Neural cell (in vitro differentiated cells): Measurements from ENCODE around the gene DCAF8. TPM values are rescaled to one million over a fixed set of nuclear protein-coding genes. Genes with fewer than 3 reads are reported as not detected.

Experiments
- H2AFZ ChIP-seq: fragments of 200-600, 300-800 bp; sonication (generic), shearing (Covaris generic); 2 replicates; pipeline ENCODE4 v1.6.0; 2014; ENCODE audit warnings: low read depth, mild to moderate bottlenecking, antibody characterized with exemption, low read length, moderate library complexity
- H3F3A ChIP-seq: fragments of 200-600 bp; shearing (Covaris generic); 2 replicates; pipeline ENCODE4 v1.6.1; 2016; ENCODE audit warnings: mild to moderate bottlenecking, moderate library complexity, mixed read lengths, antibody characterized with exemption, low read length; ENCODE audit not compliant: insufficient read depth, poor library complexity, severe bottlenecking
- H3K27ac ChIP-seq: fragments of 200-600, 300-800 bp; sonication (generic), shearing (Covaris generic); 2 replicates; pipeline ENCODE4 v1.5.1; 2014; ENCODE audit warnings: mild to moderate bottlenecking, low read length, moderate library complexity
- H3K27me3 ChIP-seq: fragments of 300-800, 200-600 bp; sonication (generic), shearing (Covaris generic); 2 replicates; pipeline ENCODE4 v1.6.0; 2014; ENCODE audit warnings: mild to moderate bottlenecking, low read depth, low read length, moderate library complexity; ENCODE audit not compliant: insufficient read depth
- H3K36me3 ChIP-seq: fragments of 300-800, 200-600 bp; sonication (generic), shearing (Covaris generic); 2 replicates; pipeline ENCODE4 v1.5.1; 2014; ENCODE audit warnings: mild to moderate bottlenecking, antibody characterized with exemption, low read length, moderate library complexity; ENCODE audit not compliant: insufficient read depth
- H3K4me2 ChIP-seq: fragments of 300-800, 200-600 bp; sonication (generic), shearing (Covaris generic); 2 replicates; pipeline ENCODE4 v1.6.0; 2014; ENCODE audit warnings: mild to moderate bottlenecking, low read length
- H3K4me3 ChIP-seq: fragments of 300-800, 200-600 bp; sonication (generic), shearing (Covaris generic); 2 replicates; pipeline ENCODE4 v1.5.1; 2014; ENCODE audit warnings: mild to moderate bottlenecking, low read length, moderate library complexity
- H3K79me2 ChIP-seq: fragments of 200-600 bp; shearing (Covaris generic); replicated peaks from 2 replicates; pipeline ENCODE4 v1.6.0; 2014; ENCODE audit warnings: mild to moderate bottlenecking, low read length, moderate library complexity; ENCODE audit not compliant: insufficient read depth
- H3K9ac ChIP-seq: fragments of 300-800, 200-600 bp; sonication (generic), shearing (Covaris generic); 2 replicates; pipeline ENCODE4 v1.6.1; 2016; ENCODE audit warnings: mild to moderate bottlenecking, low read length, mixed read lengths
- H3K9me2 ChIP-seq: fragments of 200-600 bp; shearing (Covaris generic); 2 replicates; pipeline ENCODE4 v1.6.1; 2016; ENCODE audit warnings: mild to moderate bottlenecking, low read length, mixed read lengths; ENCODE audit not compliant: insufficient read depth
- H3K9me3 ChIP-seq: fragments of 200-600, 300-800 bp; sonication (generic), shearing (Covaris generic); 2 replicates; pipeline ENCODE4 v1.6.1; 2016; ENCODE audit warnings: mild to moderate bottlenecking, mixed run types, low read length, moderate library complexity, mixed read lengths
- H4K20me1 ChIP-seq: fragments of 200-600 bp; shearing (Covaris generic); 2 replicates; pipeline ENCODE4 v1.6.1; 2016; ENCODE audit warnings: mild to moderate bottlenecking, mixed run types; ENCODE audit not compliant: insufficient read depth
- EP300 ChIP-seq: fragments of 450-650 bp; conservative IDR thresholded peaks from 2 replicates; pipeline ENCODE4 v1.6.1; 2014; ENCODE audit warnings: antibody characterized with exemption, mild to moderate bottlenecking, moderate library complexity; ENCODE audit not compliant: poor library complexity, severe bottlenecking
- EZH2 ChIP-seq: fragments of 200-600, 300-800 bp; shearing (Covaris generic), sonication (generic); IDR thresholded peaks from 2 replicates; pipeline ENCODE4 v1.6.1; 2014; ENCODE audit warnings: antibody characterized with exemption, low read length, borderline replicate concordance, mild to moderate bottlenecking; ENCODE audit not compliant: insufficient read depth, poor library complexity, severe bottlenecking
- MXI1 ChIP-seq: fragments of 450-650 bp; conservative IDR thresholded peaks from 2 replicates; pipeline ENCODE4 v1.6.1; 2014; ENCODE audit warnings: antibody characterized with exemption, mild to moderate bottlenecking; ENCODE audit not compliant: poor library complexity, severe bottlenecking
- POLR2AphosphoS5 ChIP-seq: IDR thresholded peaks from 2 replicates; pipeline ENCODE4 v1.6.1; 2012
- RAD21 ChIP-seq: fragments of 450-650 bp; conservative IDR thresholded peaks from 2 replicates; pipeline ENCODE4 v1.6.1; 2014; ENCODE audit warnings: antibody characterized with exemption, mild to moderate bottlenecking, moderate library complexity
- SMC3 ChIP-seq: fragments of 450-650 bp; conservative IDR thresholded peaks from 2 replicates; pipeline ENCODE4 v1.6.1; 2014; ENCODE audit warnings: antibody characterized with exemption, mild to moderate bottlenecking, moderate library complexity; ENCODE audit not compliant: poor library complexity
- TAF1 ChIP-seq: IDR thresholded peaks from 2 replicates; pipeline ENCODE4 v1.6.1; 2012; ENCODE audit warnings: low read depth
- polyA plus RNA-seq: library from polyadenylated mRNA; depleted of rRNA; stranded (reverse); fragments of >200 nt; gene quantifications from 2 replicates; pipeline ENCODE4 v1.2.3, GENCODE V29; 2014
- TF ChIP-seq, protein P1 (sequence below): fragments of 450-650 bp; IDR thresholded peaks from 2 replicates; pipeline ENCODE4 v1.5.1; 2014; ENCODE audit warnings: antibody characterized with exemption, mild to moderate bottlenecking, moderate library complexity; ENCODE audit not compliant: poor library complexity, severe bottlenecking
- TF ChIP-seq, protein P2 (sequence below): IDR thresholded peaks from 2 replicates; pipeline ENCODE4 v1.6.1; 2012; ENCODE audit warnings: borderline replicate concordance

DCAF8 gene
- polyA plus RNA-seq, 1 donor from 2014 or later, result 153 TPM

DNA sequence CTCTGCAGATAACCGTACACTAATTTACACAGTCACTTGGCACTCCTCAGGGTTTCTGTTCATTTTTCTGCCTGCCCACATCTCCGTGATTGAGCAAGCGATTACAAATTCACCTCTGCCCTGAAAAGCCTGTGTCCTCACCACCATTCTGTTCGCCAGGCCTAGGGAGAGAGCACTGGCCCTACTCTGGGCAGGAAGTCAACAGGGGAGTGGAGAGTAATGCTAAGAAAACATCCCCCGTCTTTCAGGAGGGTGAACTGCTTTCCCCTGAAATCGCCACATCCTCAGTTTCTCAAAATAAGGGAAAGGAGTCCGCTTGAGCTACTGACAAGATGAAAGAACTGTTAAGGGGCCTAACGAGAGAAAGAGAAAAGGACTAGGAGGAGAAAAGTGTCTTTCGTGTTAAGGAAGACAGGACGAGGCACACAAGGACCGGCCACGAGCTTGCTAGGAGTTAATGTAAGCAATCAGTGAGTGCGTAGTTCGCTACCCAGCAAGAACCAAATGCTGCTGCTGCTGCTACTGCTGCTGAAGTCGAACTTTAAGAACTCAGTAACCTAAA, 22.0 kb upstream of the DCAF8 start:
- peak overlapping the region; percentile 86 for H3K4me3 ChIP-seq
- H3K79me2 ChIP-seq, result peaks cover 8% of the 10 kb centered on the region
- H3K9me2 ChIP-seq, result no peaks in the 10 kb centered on the region
- peak overlapping the region; percentile 79 for H2AFZ ChIP-seq
- no peak overlapping the region for H3K27ac ChIP-seq
- TF ChIP-seq RAD21, result no peak
- TF ChIP-seq POLR2AphosphoS5, result no peak
- no peak for TF ChIP-seq TAF1
- TF ChIP-seq, protein P1, sequence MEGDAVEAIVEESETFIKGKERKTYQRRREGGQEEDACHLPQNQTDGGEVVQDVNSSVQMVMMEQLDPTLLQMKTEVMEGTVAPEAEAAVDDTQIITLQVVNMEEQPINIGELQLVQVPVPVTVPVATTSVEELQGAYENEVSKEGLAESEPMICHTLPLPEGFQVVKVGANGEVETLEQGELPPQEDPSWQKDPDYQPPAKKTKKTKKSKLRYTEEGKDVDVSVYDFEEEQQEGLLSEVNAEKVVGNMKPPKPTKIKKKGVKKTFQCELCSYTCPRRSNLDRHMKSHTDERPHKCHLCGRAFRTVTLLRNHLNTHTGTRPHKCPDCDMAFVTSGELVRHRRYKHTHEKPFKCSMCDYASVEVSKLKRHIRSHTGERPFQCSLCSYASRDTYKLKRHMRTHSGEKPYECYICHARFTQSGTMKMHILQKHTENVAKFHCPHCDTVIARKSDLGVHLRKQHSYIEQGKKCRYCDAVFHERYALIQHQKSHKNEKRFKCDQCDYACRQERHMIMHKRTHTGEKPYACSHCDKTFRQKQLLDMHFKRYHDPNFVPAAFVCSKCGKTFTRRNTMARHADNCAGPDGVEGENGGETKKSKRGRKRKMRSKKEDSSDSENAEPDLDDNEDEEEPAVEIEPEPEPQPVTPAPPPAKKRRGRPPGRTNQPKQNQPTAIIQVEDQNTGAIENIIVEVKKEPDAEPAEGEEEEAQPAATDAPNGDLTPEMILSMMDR, result no peak
- TF ChIP-seq EP300, result no peak
- TF ChIP-seq, protein P2, sequence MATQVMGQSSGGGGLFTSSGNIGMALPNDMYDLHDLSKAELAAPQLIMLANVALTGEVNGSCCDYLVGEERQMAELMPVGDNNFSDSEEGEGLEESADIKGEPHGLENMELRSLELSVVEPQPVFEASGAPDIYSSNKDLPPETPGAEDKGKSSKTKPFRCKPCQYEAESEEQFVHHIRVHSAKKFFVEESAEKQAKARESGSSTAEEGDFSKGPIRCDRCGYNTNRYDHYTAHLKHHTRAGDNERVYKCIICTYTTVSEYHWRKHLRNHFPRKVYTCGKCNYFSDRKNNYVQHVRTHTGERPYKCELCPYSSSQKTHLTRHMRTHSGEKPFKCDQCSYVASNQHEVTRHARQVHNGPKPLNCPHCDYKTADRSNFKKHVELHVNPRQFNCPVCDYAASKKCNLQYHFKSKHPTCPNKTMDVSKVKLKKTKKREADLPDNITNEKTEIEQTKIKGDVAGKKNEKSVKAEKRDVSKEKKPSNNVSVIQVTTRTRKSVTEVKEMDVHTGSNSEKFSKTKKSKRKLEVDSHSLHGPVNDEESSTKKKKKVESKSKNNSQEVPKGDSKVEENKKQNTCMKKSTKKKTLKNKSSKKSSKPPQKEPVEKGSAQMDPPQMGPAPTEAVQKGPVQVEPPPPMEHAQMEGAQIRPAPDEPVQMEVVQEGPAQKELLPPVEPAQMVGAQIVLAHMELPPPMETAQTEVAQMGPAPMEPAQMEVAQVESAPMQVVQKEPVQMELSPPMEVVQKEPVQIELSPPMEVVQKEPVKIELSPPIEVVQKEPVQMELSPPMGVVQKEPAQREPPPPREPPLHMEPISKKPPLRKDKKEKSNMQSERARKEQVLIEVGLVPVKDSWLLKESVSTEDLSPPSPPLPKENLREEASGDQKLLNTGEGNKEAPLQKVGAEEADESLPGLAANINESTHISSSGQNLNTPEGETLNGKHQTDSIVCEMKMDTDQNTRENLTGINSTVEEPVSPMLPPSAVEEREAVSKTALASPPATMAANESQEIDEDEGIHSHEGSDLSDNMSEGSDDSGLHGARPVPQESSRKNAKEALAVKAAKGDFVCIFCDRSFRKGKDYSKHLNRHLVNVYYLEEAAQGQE, result no peak
- H3K9ac ChIP-seq, result peak overlapping the region; percentile 74
- H3K36me3 ChIP-seq, result no peaks in the 10 kb centered on the region
- no peaks in the 10 kb centered on the region for H3K9me3 ChIP-seq
- no peaks in the 10 kb centered on the region for H4K20me1 ChIP-seq
- H3K27me3 ChIP-seq, result no peaks in the 10 kb centered on the region
- H3F3A ChIP-seq, result no peaks in the 10 kb centered on the region
- peak overlapping the region; percentile 97 for H3K4me2 ChIP-seq

DNA sequence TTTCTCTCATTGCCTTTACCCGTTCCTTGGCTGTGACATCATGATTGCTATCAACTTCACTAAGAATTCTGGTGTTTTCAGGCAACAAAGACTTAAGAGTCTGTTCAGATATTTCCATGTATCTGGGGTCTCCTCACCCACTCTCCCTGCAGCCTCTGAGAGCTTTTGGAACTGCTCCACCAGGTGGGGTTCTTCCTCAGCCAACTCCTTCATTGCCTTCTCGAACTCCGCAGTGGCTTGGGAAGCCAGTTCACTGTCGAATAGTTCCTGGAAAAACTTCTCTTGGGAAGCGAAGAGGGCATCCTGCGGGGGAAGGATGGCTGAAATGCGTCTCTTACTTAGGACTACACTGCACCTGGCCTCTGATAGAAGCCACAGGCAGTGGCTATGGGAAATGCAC, 20.5 kb upstream of the DCAF8 start:
- no peak overlapping the region for H2AFZ ChIP-seq
- H3K36me3 ChIP-seq, result no peaks in the 10 kb centered on the region
- H3K79me2 ChIP-seq, result peaks cover 8% of the 10 kb centered on the region
- H3K4me2 ChIP-seq, result no peak overlapping the region
- no peak overlapping the region for H3K4me3 ChIP-seq
- H3K9me2 ChIP-seq, result no peaks in the 10 kb centered on the region
- no peaks in the 10 kb centered on the region for H3F3A ChIP-seq
- no peak overlapping the region for H3K9ac ChIP-seq
- no peak overlapping the region for H3K27ac ChIP-seq
- no peak for TF ChIP-seq EP300
- TF ChIP-seq, protein P2, result no peak
- no peak for TF ChIP-seq POLR2AphosphoS5
- TF ChIP-seq EZH2, result no peak
- no peak for TF ChIP-seq TAF1
- TF ChIP-seq SMC3, result no peak
- no peak for TF ChIP-seq RAD21
- TF ChIP-seq, protein P1, result no peak
- TF ChIP-seq MXI1, result no peak
- no peaks in the 10 kb centered on the region for H4K20me1 ChIP-seq
- no peaks in the 10 kb centered on the region for H3K27me3 ChIP-seq
- H3K9me3 ChIP-seq, result no peaks in the 10 kb centered on the region
